Stimulated activated CD4-positive, alpha-beta T cell treated with anti-CD3 and anti-CD28 coated beads, Interleukin-2, amount 100 ng/mL, for 24 hours (primary cell): Measurements from ENCODE around the gene CA10.
A peak's percentile ranks its signal among the peaks of the same experiment; 100 is the strongest.

ENCODE experiments used
- DNase-seq, 2 donors: peaks; one replicate each; pipeline ENCODE4 v3.0.0-alpha.2; 2020

Gene CA10

GRCh38 chr17:51946311-51946710 is 212.2 kb downstream of the CA10 start:
- DNase-seq = no peak

GRCh38 chr17:51941272-51941671 is 217.2 kb downstream of the CA10 start:
- DNase-seq = no peak

- no peak for DNase-seq
These were observed 221.2 kb downstream of the CA10 start for GRCh38 chr17:51937264-51937663.

GRCh38 chr17:51935477-51935876 is 223.0 kb downstream of the CA10 start:
- no peak for DNase-seq

GRCh38 chr17:51933647-51934046 is 224.9 kb downstream of the CA10 start:
- DNase-seq = no peak

- DNase-seq = no peak
These were observed 232.1 kb downstream of the CA10 start for GRCh38 chr17:51926448-51926847.

- DNase-seq = no peak
These were observed 237.0 kb downstream of the CA10 start for GRCh38 chr17:51921500-51921899.

GRCh38 chr17:51914577-51914976 is 243.9 kb downstream of the CA10 start:
- no peak for DNase-seq

- DNase-seq = no peak
These were observed 244.9 kb downstream of the CA10 start for GRCh38 chr17:51913491-51914205.

- no peak for DNase-seq
These were observed 245.6 kb downstream of the CA10 start for GRCh38 chr17:51912939-51913338.

GRCh38 chr17:51911237-51911636 is 247.3 kb downstream of the CA10 start:
- no peak for DNase-seq

- DNase-seq = no peak
These were observed 248.5 kb downstream of the CA10 start for GRCh38 chr17:51909971-51910370.

GRCh38 chr17:51908841-51909537 is 249.5 kb downstream of the CA10 start:
- DNase-seq = no peak

- no peak for DNase-seq
These were observed 251.5 kb downstream of the CA10 start for GRCh38 chr17:51907041-51907440.

GRCh38 chr17:51904379-51904778 is 254.1 kb downstream of the CA10 start:
- DNase-seq = no peak

GRCh38 chr17:51901242-51901641 is 257.3 kb downstream of the CA10 start:
- no peak for DNase-seq

- no peak for DNase-seq
These were observed 266.6 kb downstream of the CA10 start for GRCh38 chr17:51891936-51892335.

- no peak for DNase-seq
These were observed 267.8 kb downstream of the CA10 start for GRCh38 chr17:51890710-51891109.

- DNase-seq = no peak
These were observed 269.7 kb downstream of the CA10 start for GRCh38 chr17:51888816-51889215.

- no peak for DNase-seq
These were observed 281.5 kb downstream of the CA10 start for GRCh38 chr17:51876986-51877385.

GRCh38 chr17:51873302-51873701 is 285.2 kb downstream of the CA10 start:
- DNase-seq = no peak

- no peak for DNase-seq
These were observed 289.1 kb downstream of the CA10 start for GRCh38 chr17:51869387-51869786.

GRCh38 chr17:51860954-51861561 is 297.5 kb downstream of the CA10 start:
- peak in 1 of 2 donors; percentile 14 for DNase-seq

GRCh38 chr17:51857052-51857597 is 301.4 kb downstream of the CA10 start:
- no peak for DNase-seq
